ENCODE measurements around the gene CGB7. TPM values are rescaled to one million over a fixed set of nuclear protein-coding genes. Genes with fewer than 3 reads are reported as not detected.
"Not testable (repeated sequence)": the region's sequence is repeated elsewhere in the genome, so short reads cannot be mapped to it uniquely, and the experiment has no call there.

The CGB7 gene
- total and polyA plus RNA-seq, 10 of the 15 experiments (the other 5 are each of a cell fraction or from before 2014, with no cell fraction given) = 0.06 TPM; not detected in 9

- H3K4me1 ChIP-seq (ENCODE audit: control insufficient read depth, insufficient read depth, low read length); intact Hi-C loops (cut with micrococcal nuclease; ENCODE audit: unreplicated experiment); H3K9me3 ChIP-seq (replicated peaks; ENCODE audit: control insufficient read depth, insufficient read depth, low read length); RAD21 ChIA-PET (ENCODE audit: unreplicated experiment); H3K4me2 ChIP-seq (ENCODE audit: control insufficient read depth, insufficient read depth); FAIRE-seq; H3K9ac ChIP-seq (ENCODE audit: control insufficient read depth, insufficient read depth, low read length); SMC1A ChIA-PET (ENCODE audit: uncharacterized antibody, unreplicated experiment); H2AFZ ChIP-seq (ENCODE audit: control insufficient read depth, low read depth, low read length); DNase-seq (ENCODE audit: low read depth, low spot score); H3K79me2 ChIP-seq (ENCODE audit: control insufficient read depth, insufficient read depth, low read length); BruUV-seq (replicated peaks); H3K27me3 ChIP-seq (replicated peaks in 1 of 2; ENCODE audit: control insufficient read depth in 2 of 2, insufficient read depth in 2 of 2, low read length in 1 of 2); H3K36me3 ChIP-seq (ENCODE audit: control insufficient read depth in 2 of 2, insufficient read depth in 2 of 2, low read length in 1 of 2); in situ Hi-C loops (cut with MboI); H3K27ac ChIP-seq (ENCODE audit: control insufficient read depth, insufficient read depth); H3K4me3 ChIP-seq; H4K20me1 ChIP-seq (ENCODE audit: control insufficient read depth, insufficient read depth); ATAC-seq; POLR2A ChIA-PET: not testable (repeated sequence)
- CTCF ChIA-PET = interaction anchor here (0.6 to 1.0 kb wide), 2 partner anchors 33 to 194 kb away, joined by 3 read pairs; partner anchors contain the start of gene HSD17B14
- 46% methylated on average over 6 of the region's 8 CpGs for WGBS (ENCODE audit: insufficient coverage, insufficient replicate concordance, low lambda C conversion rate, missing lambda C conversion rate)
Measured at GRCh38 chr19:49030323-49030722, 27.2 kb downstream of the CGB7 start.

- H3K27ac ChIP-seq (ENCODE audit: control insufficient read depth, insufficient read depth); H2AFZ ChIP-seq (ENCODE audit: control insufficient read depth, low read depth, low read length); H3K27me3 ChIP-seq (replicated peaks in 1 of 2; ENCODE audit: control insufficient read depth in 2 of 2, insufficient read depth in 2 of 2, low read length in 1 of 2); H3K79me2 ChIP-seq (ENCODE audit: control insufficient read depth, insufficient read depth, low read length); FAIRE-seq; H3K4me2 ChIP-seq (ENCODE audit: control insufficient read depth, insufficient read depth); H3K36me3 ChIP-seq (ENCODE audit: control insufficient read depth in 2 of 2, insufficient read depth in 2 of 2, low read length in 1 of 2); intact Hi-C loops (cut with micrococcal nuclease; ENCODE audit: unreplicated experiment); in situ Hi-C loops (cut with MboI); RAD21 ChIA-PET (ENCODE audit: unreplicated experiment); H3K9ac ChIP-seq (ENCODE audit: control insufficient read depth, insufficient read depth, low read length); H4K20me1 ChIP-seq (ENCODE audit: control insufficient read depth, insufficient read depth); H3K4me3 ChIP-seq; DNase-seq (ENCODE audit: low read depth, low spot score); ATAC-seq; SMC1A ChIA-PET (ENCODE audit: uncharacterized antibody, unreplicated experiment); H3K4me1 ChIP-seq (ENCODE audit: control insufficient read depth, insufficient read depth, low read length); H3K9me3 ChIP-seq (replicated peaks; ENCODE audit: control insufficient read depth, insufficient read depth, low read length); POLR2A ChIA-PET; BruUV-seq (replicated peaks): not testable (repeated sequence)
- CTCF ChIA-PET = interaction anchor here (0.6 to 1.0 kb wide), 2 partner anchors 32 to 193 kb away, joined by 3 read pairs; partner anchors contain the start of gene HSD17B14
- WGBS (ENCODE audit: insufficient coverage, insufficient replicate concordance, low lambda C conversion rate, missing lambda C conversion rate) = 51% methylated on average over 14 of the region's 14 CpGs
- peak; percentile 37 for TF ChIP-seq BCL3 (IDR thresholded peaks at IDR 0.05; ENCODE audit: borderline replicate concordance, insufficient read depth, low read depth, low read length, poor library complexity, severe bottlenecking)
Measured at GRCh38 chr19:49029749-49030148, 27.8 kb downstream of the CGB7 start.

GRCh38 chr19:49028686-49029085, 28.9 kb downstream of the CGB7 start:
- ATAC-seq; H3K4me1 ChIP-seq (ENCODE audit: control insufficient read depth, insufficient read depth, low read length); SMC1A ChIA-PET (ENCODE audit: uncharacterized antibody, unreplicated experiment); H3K4me3 ChIP-seq; H3K9ac ChIP-seq (ENCODE audit: control insufficient read depth, insufficient read depth, low read length); CTCF ChIA-PET; H4K20me1 ChIP-seq (ENCODE audit: control insufficient read depth, insufficient read depth); H3K27me3 ChIP-seq (replicated peaks in 1 of 2; ENCODE audit: control insufficient read depth in 2 of 2, insufficient read depth in 2 of 2, low read length in 1 of 2); H3K4me2 ChIP-seq (ENCODE audit: control insufficient read depth, insufficient read depth); H3K36me3 ChIP-seq (ENCODE audit: control insufficient read depth in 2 of 2, insufficient read depth in 2 of 2, low read length in 1 of 2); intact Hi-C loops (cut with micrococcal nuclease; ENCODE audit: unreplicated experiment); in situ Hi-C loops (cut with MboI); BruUV-seq (replicated peaks); H2AFZ ChIP-seq (ENCODE audit: control insufficient read depth, low read depth, low read length); H3K79me2 ChIP-seq (ENCODE audit: control insufficient read depth, insufficient read depth, low read length); RAD21 ChIA-PET (ENCODE audit: unreplicated experiment); FAIRE-seq; H3K27ac ChIP-seq (ENCODE audit: control insufficient read depth, insufficient read depth); DNase-seq (ENCODE audit: low read depth, low spot score); H3K9me3 ChIP-seq (replicated peaks; ENCODE audit: control insufficient read depth, insufficient read depth, low read length): not testable (repeated sequence)
- 5% methylated on average over 4 of the region's 9 CpGs for WGBS (ENCODE audit: insufficient coverage, insufficient replicate concordance, low lambda C conversion rate, missing lambda C conversion rate)
- POLR2A ChIA-PET = interaction anchor here (0.6 kb wide), 1 partner anchor 54 kb away, joined by 3 read pairs; no protein-coding TSS in a partner anchor

- SMC1A ChIA-PET (ENCODE audit: uncharacterized antibody, unreplicated experiment); in situ Hi-C loops (cut with MboI); H3K27ac ChIP-seq (ENCODE audit: control insufficient read depth, insufficient read depth); ATAC-seq; CTCF ChIA-PET; H3K79me2 ChIP-seq (ENCODE audit: control insufficient read depth, insufficient read depth, low read length); H4K20me1 ChIP-seq (ENCODE audit: control insufficient read depth, insufficient read depth); RAD21 ChIA-PET (ENCODE audit: unreplicated experiment); FAIRE-seq; H2AFZ ChIP-seq (ENCODE audit: control insufficient read depth, low read depth, low read length); BruUV-seq (replicated peaks); H3K9ac ChIP-seq (ENCODE audit: control insufficient read depth, insufficient read depth, low read length); POLR2A ChIA-PET; H3K4me2 ChIP-seq (ENCODE audit: control insufficient read depth, insufficient read depth); H3K4me1 ChIP-seq (ENCODE audit: control insufficient read depth, insufficient read depth, low read length); H3K36me3 ChIP-seq (ENCODE audit: control insufficient read depth in 2 of 2, insufficient read depth in 2 of 2, low read length in 1 of 2); H3K27me3 ChIP-seq (replicated peaks in 1 of 2; ENCODE audit: control insufficient read depth in 2 of 2, insufficient read depth in 2 of 2, low read length in 1 of 2); H3K4me3 ChIP-seq; intact Hi-C loops (cut with micrococcal nuclease; ENCODE audit: unreplicated experiment); DNase-seq (ENCODE audit: low read depth, low spot score); H3K9me3 ChIP-seq (replicated peaks; ENCODE audit: control insufficient read depth, insufficient read depth, low read length): not testable (repeated sequence)
- WGBS (ENCODE audit: insufficient coverage, insufficient replicate concordance, low lambda C conversion rate, missing lambda C conversion rate) = 53% methylated on average over 23 of the region's 23 CpGs
Measured at GRCh38 chr19:49025599-49025998, 31.9 kb downstream of the CGB7 start.

Data from GM12878 (cell line).